SK-N-SH (cell line): ENCODE measurements around the gene RNF19B. TPM values are rescaled to one million over a fixed set of nuclear protein-coding genes. Genes with fewer than 3 reads are reported as not detected.

ENCODE experiments used
- CTCF ChIA-PET: fragments of 300-600, 350-600 bp; formaldehyde crosslinking; extraction: SDS; loops from one replicate; lab custom pipeline; 2021; lab: Yijun Ruan, JAX
- POLR2A ChIA-PET: fragments of 350-600 bp; sonication (Branson Sonifier 250); formaldehyde crosslinking; extraction: SDS; loops from one replicate; lab custom pipeline; 2020; ENCODE audit warnings: antibody characterized with exemption, inconsistent platforms; lab: Yijun Ruan, JAX
- DNase-seq: peaks from one replicate; pipeline ENCODE4 v3.0.0; 2012
- H2AFZ ChIP-seq: fragments of 200-600 bp; sonication (generic); 2 replicates; pipeline ENCODE4 v1.8.1; 2016; ENCODE audit warnings: antibody characterized with exemption, mild to moderate bottlenecking, low read depth
- H3F3A ChIP-seq: fragments of 200-600 bp; sonication (generic); replicated peaks from 2 replicates; pipeline ENCODE3; 2016; ENCODE audit warnings: antibody characterized with exemption, mild to moderate bottlenecking; ENCODE audit not compliant: insufficient read depth
- H3K27ac ChIP-seq, 2 experiments: fragments of 200-500 bp in 1 of 2; fragments of 200-600 bp in 1 of 2; sonication (Bioruptor generic) in 1 of 2; sonication (generic), shearing (Covaris generic) in 1 of 2; 2 replicates each; pipeline versions ENCODE4 v1.5.1 to v1.6.1; 2014 to 2016; ENCODE audit warnings: low read depth in 2 of 2, inconsistent platforms in 1 of 2, low read length in 1 of 2, mild to moderate bottlenecking in 1 of 2, mixed read lengths in 1 of 2
- H3K27me3 ChIP-seq: fragments of 200-600 bp; sonication (generic), shearing (Covaris generic); 2 replicates; pipeline ENCODE4 v1.6.1; 2016; ENCODE audit warnings: mixed run types; ENCODE audit not compliant: insufficient read depth
- H3K36me3 ChIP-seq, 2 experiments: fragments of 200-500 bp in 1 of 2; fragments of 200-600 bp in 1 of 2; sonication (Bioruptor generic) in 1 of 2; sonication (generic) in 1 of 2; replicated peaks in 1 of 2; 2 replicates each; pipeline versions ENCODE3 to v1.5.1; 2014 to 2016; ENCODE audit warnings: low read length in 1 of 2, mild to moderate bottlenecking in 1 of 2; ENCODE audit not compliant: insufficient read depth in 2 of 2, control insufficient read depth in 1 of 2
- H3K4me1 ChIP-seq, 2 experiments: fragments of 200-500 bp in 1 of 2; fragments of 200-600 bp in 1 of 2; sonication (Bioruptor generic) in 1 of 2; sonication (generic), shearing (Covaris generic) in 1 of 2; 2 replicates each; pipeline versions ENCODE4 v1.5.1 to v1.6.1; 2014 to 2016; ENCODE audit warnings: low read depth in 1 of 2, low read length in 1 of 2, mixed run types in 1 of 2; ENCODE audit not compliant: insufficient read depth in 2 of 2, control insufficient read depth in 1 of 2
- H3K4me2 ChIP-seq: fragments of 200-600 bp; sonication (generic), shearing (Covaris generic); 2 replicates; pipeline ENCODE4 v1.6.1; 2017; ENCODE audit warnings: mixed run types
- H3K4me3 ChIP-seq, 2 experiments: fragments of 200-500 bp in 1 of 2; fragments of 200-600 bp in 1 of 2; sonication (Bioruptor generic) in 1 of 2; sonication (generic), shearing (Covaris generic) in 1 of 2; 2 replicates each; pipeline versions ENCODE4 v1.5.1 to v1.8.1; 2014 to 2016; ENCODE audit warnings: low read depth in 2 of 2, inconsistent platforms in 1 of 2, low read length in 1 of 2, mild to moderate bottlenecking in 1 of 2, mixed read lengths in 1 of 2, moderate library complexity in 1 of 2
- H3K79me2 ChIP-seq: fragments of 200-600 bp; sonication (generic); 2 replicates; pipeline ENCODE4 v1.8.1; 2017; ENCODE audit warnings: mild to moderate bottlenecking; ENCODE audit not compliant: insufficient read depth
- H3K9ac ChIP-seq: fragments of 200-600 bp; sonication (generic); 2 replicates; pipeline ENCODE4 v1.6.1; 2017; ENCODE audit warnings: mixed run types
- H3K9me2 ChIP-seq: fragments of 200-600 bp; sonication (generic); 2 replicates; pipeline ENCODE4 v1.6.1; 2017; ENCODE audit warnings: mixed run types
- H3K9me3 ChIP-seq: fragments of 200-600 bp; sonication (generic); 2 replicates; pipeline ENCODE4 v1.6.1; 2017; ENCODE audit warnings: mixed run types, mild to moderate bottlenecking, moderate library complexity
- H4K20me1 ChIP-seq: fragments of 200-600 bp; sonication (generic); 2 replicates; pipeline ENCODE4 v1.6.1; 2017; ENCODE audit warnings: mild to moderate bottlenecking, mixed run types; ENCODE audit not compliant: insufficient read depth
- ELF1 ChIP-seq: IDR thresholded peaks from 2 replicates; pipeline ENCODE4 v1.4.0; 2012
- EP300 ChIP-seq, 2 experiments: IDR thresholded peaks; 2 replicates each; pipeline versions ENCODE4 v1.4.0 to v1.6.1; 2012; ENCODE audit warnings: borderline replicate concordance in 1 of 2, low read depth in 1 of 2, low read length in 1 of 2
- EZH2phosphoT487 ChIP-seq: fragments of 200-600 bp; sonication (generic); IDR thresholded peaks from 2 replicates; pipeline ENCODE4 v1.6.1; 2017; ENCODE audit warnings: low read depth, mixed run types, mild to moderate bottlenecking, antibody characterized with exemption, moderate library complexity, borderline replicate concordance
- FOSL2 ChIP-seq: IDR thresholded peaks from 2 replicates; pipeline ENCODE4 v1.4.0; 2012; ENCODE audit warnings: low read depth, mild to moderate bottlenecking, moderate library complexity, borderline replicate concordance
- FOXM1 ChIP-seq: IDR thresholded peaks from 2 replicates; pipeline ENCODE4 v1.4.0; 2012; ENCODE audit warnings: low read depth, mild to moderate bottlenecking
- GATA2 ChIP-seq: sonication (generic); formaldehyde crosslinking; IDR thresholded peaks from 2 replicates; pipeline ENCODE4 v1.5.0; 2020; ENCODE audit warnings: mild to moderate bottlenecking, missing genetic modification reagents
- MXI1 ChIP-seq: IDR thresholded peaks from 2 replicates; pipeline ENCODE4 v1.6.1; 2012; ENCODE audit warnings: mild to moderate bottlenecking, low read depth, low read length, improper control_type of control experiment
- RAD21 ChIP-seq: IDR thresholded peaks from 2 replicates; pipeline ENCODE4 v1.6.1; 2012; ENCODE audit warnings: mild to moderate bottlenecking, low read length
- RXRA ChIP-seq: IDR thresholded peaks from 2 replicates; pipeline ENCODE4 v1.4.0; 2012; ENCODE audit warnings: low read depth, mild to moderate bottlenecking, borderline replicate concordance
- SMC3 ChIP-seq: IDR thresholded peaks from 2 replicates; pipeline ENCODE4 v1.6.1; 2012; ENCODE audit warnings: low read depth, low read length, improper control_type of control experiment
- TAF1 ChIP-seq: IDR thresholded peaks from 2 replicates; pipeline ENCODE4 v1.6.1; 2012; ENCODE audit warnings: low read depth, mild to moderate bottlenecking, low read length, moderate library complexity, borderline replicate concordance
- WGBS: methylation state at CpG from one replicate; pipeline ENCODE4 v1.1.6; 2017; ENCODE audit warnings: low lambda C conversion rate; 5-methylcytosine and 5-hydroxymethylcytosine counted together
- polyA plus RNA-seq, 3 experiments: library from polyadenylated mRNA; depleted of rRNA; stranded (reverse); fragments of >200 nt; gene quantifications; 2 replicates each; pipeline ENCODE4 v1.2.3, GENCODE V29; 2012
- TF ChIP-seq, protein P1 (sequence below): fragments of 200-600 bp; sonication (generic); IDR thresholded peaks from 2 replicates; pipeline ENCODE4 v1.6.1; 2017; ENCODE audit warnings: antibody characterized with exemption, mild to moderate bottlenecking, moderate library complexity
- TF ChIP-seq, protein P2 (sequence below): IDR thresholded peaks from 2 replicates; pipeline ENCODE4 v1.4.0; 2012; ENCODE audit warnings: low read depth
- TF ChIP-seq, protein P3 (sequence below): IDR thresholded peaks from 2 replicates; pipeline ENCODE4 v1.4.0; 2012; ENCODE audit warnings: low read depth, borderline replicate concordance
- TF ChIP-seq, protein P4 (sequence below): fragments of 150-350 bp; IDR thresholded peaks from 2 replicates; pipeline ENCODE4 v1.6.1; 2016; ENCODE audit warnings: mild to moderate bottlenecking, low read depth, low read length

Gene RNF19B
- polyA plus RNA-seq, 1 of the 3 experiments (the other 2 are of a cell fraction) = 20.1 TPM

DNA sequence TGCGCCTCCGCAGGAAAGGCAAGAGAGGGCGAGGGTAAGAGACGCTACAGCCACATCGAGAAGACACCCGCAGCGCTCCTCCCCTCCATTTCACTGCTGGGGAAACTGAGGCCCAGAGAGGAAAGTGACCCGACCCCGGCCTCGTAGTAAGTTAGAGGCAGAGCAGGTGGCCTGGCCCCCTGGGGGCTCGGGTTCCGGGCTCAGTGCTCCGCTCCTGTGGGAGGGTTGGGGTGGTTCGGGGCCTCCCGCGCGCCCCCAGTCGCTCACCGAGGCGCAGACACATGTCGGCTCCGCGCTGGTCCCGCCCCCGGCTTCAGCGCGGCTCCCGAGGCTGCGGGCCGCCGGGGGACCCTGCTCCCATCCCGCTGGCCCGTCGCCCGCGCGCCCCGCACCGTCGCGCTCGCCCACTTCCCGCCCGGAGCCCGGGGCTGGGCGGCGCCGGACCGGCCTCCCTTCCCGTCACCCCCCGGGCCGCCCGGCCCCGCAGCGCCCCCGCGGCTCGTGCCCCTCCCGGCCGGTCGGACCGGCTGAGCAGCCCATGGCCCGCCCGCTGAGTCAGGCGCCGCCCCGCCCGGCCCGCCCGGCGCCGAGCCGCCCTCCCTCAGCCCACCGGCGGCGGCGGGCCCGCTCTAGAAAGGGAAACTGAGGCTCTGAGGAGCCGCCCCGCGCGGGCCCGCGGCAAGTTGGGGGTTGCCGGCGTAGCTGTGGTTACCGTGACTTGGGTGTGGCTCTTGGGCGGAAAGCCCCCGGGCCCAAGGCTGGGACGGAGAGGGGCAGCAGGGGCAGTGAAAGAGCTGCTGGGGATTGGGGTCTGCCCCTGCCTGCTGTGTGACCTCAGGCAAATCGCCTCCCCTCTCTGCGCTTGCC, 63.4 kb downstream of the RNF19B start, which contains the start of gene TMEM54:
TMEM54 (minus strand) TSS at position 434 of the 867 bp plus-strand sequence; CDS start at position 283, 151 bp downstream.
- Histone ChIP-seq H3K79me2 (no peaks in the 10 kb centered on the region), H3K4me3 (peak within 1 kb of the TSS; percentile 58 to 77), H3K9me3 (no peaks in the 10 kb centered on the region), H3K9ac (peak within 1 kb of the TSS; percentile 73), H3K27ac (no peak within 1 kb of the TSS), H2AFZ (peak within 1 kb of the TSS; percentile 98), H3F3A (no peaks in the 10 kb centered on the region), H3K27me3 (peaks cover 7% of the 10 kb centered on the region; the same call in 1 of the 2 replicates), H3K4me1 (peaks cover 0 to 11% of the 10 kb centered on the region in 2 experiments; a peak in 1 of 4 replicates), H3K9me2 (no peaks in the 10 kb centered on the region), H4K20me1 (no peaks in the 10 kb centered on the region), H3K36me3 (no peaks in the 10 kb centered on the region), H3K4me2 (peak within 1 kb of the TSS; percentile 92)
- TF ChIP-seq, protein P1, sequence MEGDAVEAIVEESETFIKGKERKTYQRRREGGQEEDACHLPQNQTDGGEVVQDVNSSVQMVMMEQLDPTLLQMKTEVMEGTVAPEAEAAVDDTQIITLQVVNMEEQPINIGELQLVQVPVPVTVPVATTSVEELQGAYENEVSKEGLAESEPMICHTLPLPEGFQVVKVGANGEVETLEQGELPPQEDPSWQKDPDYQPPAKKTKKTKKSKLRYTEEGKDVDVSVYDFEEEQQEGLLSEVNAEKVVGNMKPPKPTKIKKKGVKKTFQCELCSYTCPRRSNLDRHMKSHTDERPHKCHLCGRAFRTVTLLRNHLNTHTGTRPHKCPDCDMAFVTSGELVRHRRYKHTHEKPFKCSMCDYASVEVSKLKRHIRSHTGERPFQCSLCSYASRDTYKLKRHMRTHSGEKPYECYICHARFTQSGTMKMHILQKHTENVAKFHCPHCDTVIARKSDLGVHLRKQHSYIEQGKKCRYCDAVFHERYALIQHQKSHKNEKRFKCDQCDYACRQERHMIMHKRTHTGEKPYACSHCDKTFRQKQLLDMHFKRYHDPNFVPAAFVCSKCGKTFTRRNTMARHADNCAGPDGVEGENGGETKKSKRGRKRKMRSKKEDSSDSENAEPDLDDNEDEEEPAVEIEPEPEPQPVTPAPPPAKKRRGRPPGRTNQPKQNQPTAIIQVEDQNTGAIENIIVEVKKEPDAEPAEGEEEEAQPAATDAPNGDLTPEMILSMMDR = peak; percentile 6; the same call in 1 of the 2 replicates
- TF ChIP-seq, protein P2, sequence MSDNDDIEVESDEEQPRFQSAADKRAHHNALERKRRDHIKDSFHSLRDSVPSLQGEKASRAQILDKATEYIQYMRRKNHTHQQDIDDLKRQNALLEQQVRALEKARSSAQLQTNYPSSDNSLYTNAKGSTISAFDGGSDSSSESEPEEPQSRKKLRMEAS = peak; percentile 34; the same call in 1 of the 2 replicates
- TF ChIP-seq, protein P3, sequence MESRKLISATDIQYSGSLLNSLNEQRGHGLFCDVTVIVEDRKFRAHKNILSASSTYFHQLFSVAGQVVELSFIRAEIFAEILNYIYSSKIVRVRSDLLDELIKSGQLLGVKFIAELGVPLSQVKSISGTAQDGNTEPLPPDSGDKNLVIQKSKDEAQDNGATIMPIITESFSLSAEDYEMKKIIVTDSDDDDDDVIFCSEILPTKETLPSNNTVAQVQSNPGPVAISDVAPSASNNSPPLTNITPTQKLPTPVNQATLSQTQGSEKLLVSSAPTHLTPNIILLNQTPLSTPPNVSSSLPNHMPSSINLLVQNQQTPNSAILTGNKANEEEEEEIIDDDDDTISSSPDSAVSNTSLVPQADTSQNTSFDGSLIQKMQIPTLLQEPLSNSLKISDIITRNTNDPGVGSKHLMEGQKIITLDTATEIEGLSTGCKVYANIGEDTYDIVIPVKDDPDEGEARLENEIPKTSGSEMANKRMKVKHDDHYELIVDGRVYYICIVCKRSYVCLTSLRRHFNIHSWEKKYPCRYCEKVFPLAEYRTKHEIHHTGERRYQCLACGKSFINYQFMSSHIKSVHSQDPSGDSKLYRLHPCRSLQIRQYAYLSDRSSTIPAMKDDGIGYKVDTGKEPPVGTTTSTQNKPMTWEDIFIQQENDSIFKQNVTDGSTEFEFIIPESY = no peak
- TF ChIP-seq ELF1 (no peak), MXI1 (no peak), TAF1 (no peak), GATA2 (CRISPR knock-in tag) (no peak)
- ChIA-PET CTCF (interaction anchor here (0.8 to 2.6 kb wide), 9 partner anchors 8 to 185 kb away, joined by 3 to 14 read pairs (median 3); no protein-coding TSS in a partner anchor), POLR2A (interaction anchor here (0.7 kb wide), 1 partner anchor 9 kb away, joined by 3 read pairs; no protein-coding TSS in a partner anchor)
- 2% methylated on average over 10 of the region's 92 CpGs for WGBS
- peak; percentile 83 for DNase-seq

DNA sequence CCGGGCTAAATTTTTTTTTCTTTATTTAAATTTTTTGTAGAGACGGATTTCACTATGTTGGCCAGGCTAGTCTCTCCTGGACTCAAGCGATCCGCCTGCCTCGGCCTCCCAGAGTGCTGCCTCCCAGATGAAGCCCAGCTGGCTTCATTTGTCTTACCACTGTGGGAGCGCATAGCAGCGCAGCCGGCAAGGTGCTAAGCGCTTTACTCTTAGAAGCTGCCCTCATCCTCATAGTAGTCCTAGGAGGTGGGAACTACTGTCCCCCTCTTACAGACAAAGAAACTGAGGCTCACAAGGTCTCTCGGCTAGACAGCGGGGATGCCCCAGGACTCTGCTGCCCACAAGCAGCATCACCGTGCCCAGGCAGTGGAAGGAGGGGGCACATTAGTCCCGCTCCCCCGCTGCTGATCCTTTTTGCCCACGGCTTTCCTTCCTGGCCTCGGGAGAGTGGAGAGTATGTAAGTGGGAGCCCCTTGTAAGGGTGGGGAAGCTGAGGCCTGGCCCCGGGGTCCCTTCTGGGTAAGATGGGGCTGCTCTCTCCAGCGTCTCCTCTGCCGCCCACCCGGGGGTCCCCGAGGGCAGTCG, 64.1 kb downstream of the RNF19B start:
- H3K4me2 ChIP-seq = peak overlapping the region; percentile 92
- peak overlapping the region; percentile 58 to 73 for H3K4me3 ChIP-seq
- H2AFZ ChIP-seq = 0 out of 2 replicates have a peak overlapping the region, but pooled peaks have one; percentile 65
- H3K36me3 ChIP-seq = no peaks in the 10 kb centered on the region
- H4K20me1 ChIP-seq = no peaks in the 10 kb centered on the region
- no peaks in the 10 kb centered on the region for H3K9me3 ChIP-seq
- H3K27me3 ChIP-seq = peaks cover 7% of the 10 kb centered on the region; the same call in 1 of the 2 replicates
- H3K9ac ChIP-seq = peak overlapping the region; percentile 41; the same call in 1 of the 2 replicates
- WGBS = 26% methylated on average over 21 of the region's 22 CpGs
- no peaks in the 10 kb centered on the region for H3F3A ChIP-seq
- no peaks in the 10 kb centered on the region for H3K9me2 ChIP-seq
- peak; percentile 51 for DNase-seq
- H3K4me1 ChIP-seq = peaks cover 0 to 11% of the 10 kb centered on the region in 2 experiments; a peak in 1 of 4 replicates
- no peaks in the 10 kb centered on the region for H3K79me2 ChIP-seq
- H3K27ac ChIP-seq = no peak overlapping the region
- ChIA-PET CTCF (interaction anchor here (1.0 to 2.6 kb wide), 3 partner anchors 11 to 185 kb away, joined by 3 to 14 read pairs (median 5); no protein-coding TSS in a partner anchor), POLR2A (no interaction called here)
- TF ChIP-seq FOSL2 (no peak), RAD21 (no peak), EP300 (IDR thresholded peaks at IDR 0.05; ENCODE audit: borderline replicate concordance in 1 of 2, low read depth in 1 of 2, low read length in 1 of 2) (no peak), SMC3 (no peak), EZH2phosphoT487 (no peak), RXRA (no peak), FOXM1 (no peak)
- TF ChIP-seq, protein P4, sequence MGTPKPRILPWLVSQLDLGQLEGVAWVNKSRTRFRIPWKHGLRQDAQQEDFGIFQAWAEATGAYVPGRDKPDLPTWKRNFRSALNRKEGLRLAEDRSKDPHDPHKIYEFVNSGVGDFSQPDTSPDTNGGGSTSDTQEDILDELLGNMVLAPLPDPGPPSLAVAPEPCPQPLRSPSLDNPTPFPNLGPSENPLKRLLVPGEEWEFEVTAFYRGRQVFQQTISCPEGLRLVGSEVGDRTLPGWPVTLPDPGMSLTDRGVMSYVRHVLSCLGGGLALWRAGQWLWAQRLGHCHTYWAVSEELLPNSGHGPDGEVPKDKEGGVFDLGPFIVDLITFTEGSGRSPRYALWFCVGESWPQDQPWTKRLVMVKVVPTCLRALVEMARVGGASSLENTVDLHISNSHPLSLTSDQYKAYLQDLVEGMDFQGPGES = no peak
